NCI-H1930 (cell line): Measurements from ENCODE around the gene SORCS2.

ENCODE experiments used
- DNase-seq, 2 experiments: peaks; one replicate each; lab custom pipeline; 2025; lab: John Stamatoyannopoulos, UW

The SORCS2 gene

GRCh38 chr4:7270121-7270520 lies 77.8 kb downstream of the SORCS2 start:
- no peak for DNase-seq

DNA sequence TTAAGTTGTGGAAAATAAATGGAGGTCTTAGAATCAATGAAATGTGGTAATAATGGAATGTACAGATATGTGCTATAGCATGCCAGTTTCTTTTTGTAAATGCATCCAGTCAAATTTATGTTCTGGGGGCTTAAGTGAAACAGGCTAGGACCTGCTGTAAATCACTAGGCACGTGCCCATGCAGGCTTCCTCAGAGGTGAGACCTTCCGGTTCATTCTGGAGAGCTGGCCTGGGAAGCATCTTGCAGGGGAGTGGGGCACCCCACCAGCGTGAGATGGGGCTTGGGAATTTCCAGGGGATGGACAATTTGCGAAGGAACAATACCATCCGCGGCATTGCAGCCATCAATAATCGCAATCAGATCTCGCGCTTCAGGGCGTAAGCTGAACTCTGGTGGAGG lies 80.1 kb downstream of the SORCS2 start:
- DNase-seq: no peak

- DNase-seq: no peak
These were observed 81.5 kb downstream of the SORCS2 start for GRCh38 chr4:7273738-7274297.

DNA sequence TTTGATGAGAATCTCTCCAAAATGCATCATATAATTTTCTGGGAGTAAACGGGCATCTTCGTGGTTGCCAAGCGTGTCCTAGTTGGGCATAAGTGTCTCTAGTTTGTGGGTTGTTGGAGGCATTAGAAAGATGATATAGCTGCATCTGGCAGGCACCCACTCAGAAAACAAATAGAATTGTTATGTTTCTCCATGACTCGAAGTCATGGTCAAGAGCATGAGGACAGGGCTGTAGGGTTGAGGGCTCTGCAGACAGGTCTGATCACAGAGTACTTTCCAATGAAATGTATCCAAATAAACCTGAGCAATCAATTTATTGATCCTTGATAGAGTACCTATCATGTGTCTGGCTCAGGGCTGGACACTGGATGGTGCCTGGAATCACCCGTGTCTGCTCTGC lies 82.7 kb downstream of the SORCS2 start:
- no peak for DNase-seq

- no peak for DNase-seq
These were observed 83.3 kb downstream of the SORCS2 start for GRCh38 chr4:7275490-7276154.

- no peak for DNase-seq
These were observed 84.2 kb downstream of the SORCS2 start for GRCh38 chr4:7276515-7276914.

DNA sequence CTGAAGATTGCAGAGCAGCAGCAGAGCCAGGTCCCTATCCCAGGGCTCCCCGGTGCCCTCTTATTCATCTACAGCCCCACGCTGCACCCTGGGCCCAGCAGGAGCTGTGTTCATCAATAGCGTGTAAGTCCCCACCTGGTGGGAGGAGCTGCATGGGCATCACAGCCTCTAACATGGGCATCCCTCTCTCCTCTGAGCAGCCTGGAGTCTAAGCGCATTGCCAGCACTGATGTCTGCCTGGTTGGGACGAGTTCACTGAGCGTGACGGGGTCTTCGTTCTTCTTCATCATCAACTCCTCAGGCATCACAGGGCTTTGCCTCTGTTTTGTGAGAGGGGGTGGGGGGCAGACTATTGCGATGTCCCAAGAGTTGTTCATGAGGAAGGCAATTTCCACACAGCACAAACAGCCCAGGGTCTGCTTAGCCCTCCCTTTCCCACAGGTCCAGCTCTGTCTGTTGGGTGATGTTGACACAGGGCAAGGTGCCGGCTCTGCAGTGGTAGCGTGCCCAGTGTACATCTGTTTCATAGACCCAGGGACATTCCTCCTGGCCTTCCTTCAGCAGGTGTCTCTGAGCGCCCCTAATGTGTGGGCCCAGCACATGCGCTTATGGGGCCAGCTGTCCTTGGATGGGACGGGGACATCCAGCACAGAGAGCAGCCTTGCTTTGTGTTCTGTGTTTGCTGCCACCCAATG lies 85.9 kb downstream of the SORCS2 start:
- DNase-seq: no peak

DNA sequence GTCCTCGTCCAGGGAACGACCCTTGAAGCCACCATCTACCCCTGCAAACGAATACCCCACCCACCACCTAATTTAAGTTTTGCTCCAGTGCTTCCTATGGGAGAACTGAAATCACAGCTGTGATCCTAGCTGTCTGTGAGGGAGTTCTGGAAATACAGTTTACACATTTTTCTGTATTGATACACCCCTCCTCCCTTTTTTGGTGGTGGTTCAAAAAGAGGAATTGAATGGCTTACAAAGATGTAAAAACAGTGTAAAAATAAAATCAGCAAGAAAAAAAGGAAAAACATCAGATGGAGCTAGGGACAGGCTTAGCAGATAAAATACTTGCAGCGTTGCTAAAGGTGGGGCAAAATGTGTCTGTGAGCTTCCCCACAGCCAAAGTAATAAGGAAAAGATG lies 86.6 kb downstream of the SORCS2 start:
- DNase-seq: no peak

GRCh38 chr4:7279902-7280301 lies 87.6 kb downstream of the SORCS2 start:
- no peak for DNase-seq

DNA sequence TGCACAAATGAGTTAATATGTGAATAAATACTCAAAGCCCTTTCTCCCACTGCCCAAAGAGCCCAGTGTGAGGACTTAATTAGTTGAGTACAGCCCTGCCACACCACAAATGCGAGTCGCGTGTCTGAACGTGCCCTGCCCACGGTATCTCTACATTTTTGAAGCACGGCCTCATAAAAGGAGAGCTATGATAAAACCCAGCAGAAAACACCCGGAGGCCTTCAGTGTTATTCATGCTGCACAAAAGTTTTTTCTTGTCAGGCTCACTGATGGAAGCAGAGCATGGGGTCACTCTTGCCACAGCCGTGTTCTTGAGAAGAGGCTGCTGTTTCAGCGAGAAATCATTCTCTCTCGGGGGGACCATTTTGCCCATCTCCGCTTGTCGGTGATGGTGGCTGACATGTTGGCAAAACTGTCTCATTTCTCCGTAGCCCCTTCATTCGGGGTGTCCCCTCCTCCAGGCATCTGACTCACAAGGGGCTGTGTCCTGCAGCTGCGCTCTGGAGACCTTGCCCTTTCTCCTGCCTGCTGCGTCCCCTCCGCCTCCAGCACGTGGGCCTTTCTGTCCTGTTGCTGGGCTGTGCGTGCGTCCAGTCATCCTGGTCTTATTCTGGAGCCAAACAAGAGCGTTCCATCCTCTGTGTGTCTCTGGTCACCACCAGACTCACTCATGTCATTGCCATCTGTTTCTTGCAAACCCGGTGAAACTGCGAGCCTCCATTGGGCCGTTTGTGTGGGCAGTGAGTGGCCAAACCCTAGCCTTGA lies 88.8 kb downstream of the SORCS2 start:
- no peak for DNase-seq

- DNase-seq: no peak
These were observed 89.6 kb downstream of the SORCS2 start for GRCh38 chr4:7281691-7282665.

- no peak for DNase-seq
These were observed 90.6 kb downstream of the SORCS2 start for GRCh38 chr4:7282786-7283440.

GRCh38 chr4:7285244-7286094 lies 93.1 kb downstream of the SORCS2 start:
- no peak for DNase-seq

- DNase-seq: no peak
These were observed 93.8 kb downstream of the SORCS2 start for GRCh38 chr4:7286170-7286569.

DNA sequence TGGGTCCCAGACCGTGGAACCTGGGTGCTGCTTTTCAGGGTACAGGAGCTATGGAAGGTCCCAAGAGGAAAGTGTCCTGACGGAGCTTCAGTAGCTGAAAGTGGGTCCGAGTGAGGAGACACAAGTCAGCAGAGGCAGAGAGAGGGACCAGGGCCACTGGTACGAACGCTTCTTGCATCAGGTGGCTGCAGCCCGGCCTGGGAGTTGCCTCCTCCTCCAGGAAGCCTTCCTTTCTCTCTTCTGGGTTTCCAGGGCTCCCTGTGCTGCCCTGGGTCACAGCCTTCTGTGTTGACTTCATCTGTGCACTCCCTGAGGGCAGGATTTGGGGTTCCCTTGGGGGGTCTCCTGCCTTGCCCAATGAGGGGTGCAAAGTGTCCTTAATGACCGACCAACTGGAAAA lies 94.5 kb downstream of the SORCS2 start:
- no peak for DNase-seq

GRCh38 chr4:7287274-7287917 lies 95.1 kb downstream of the SORCS2 start:
- no peak for DNase-seq

DNA sequence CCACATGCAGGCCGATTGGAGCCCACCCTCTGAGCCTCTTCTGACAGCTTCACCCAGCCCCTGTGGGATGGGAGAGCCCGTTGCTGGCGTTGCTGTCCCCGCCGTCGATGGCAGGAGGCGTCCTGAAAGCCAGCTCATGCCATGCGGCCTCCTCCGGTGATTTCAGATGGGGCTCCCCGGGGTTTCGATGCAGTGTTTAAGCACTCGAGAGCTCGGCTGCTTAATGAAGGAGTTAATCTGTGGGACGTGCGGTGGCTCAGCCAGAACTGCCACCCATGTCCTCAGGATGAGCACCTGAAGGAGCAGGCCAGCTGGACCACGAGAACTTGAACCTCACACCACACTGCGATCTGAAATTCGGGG lies 95.6 kb downstream of the SORCS2 start:
- DNase-seq: no peak

GRCh38 chr4:7288751-7289523 lies 96.6 kb downstream of the SORCS2 start:
- DNase-seq: no peak

DNA sequence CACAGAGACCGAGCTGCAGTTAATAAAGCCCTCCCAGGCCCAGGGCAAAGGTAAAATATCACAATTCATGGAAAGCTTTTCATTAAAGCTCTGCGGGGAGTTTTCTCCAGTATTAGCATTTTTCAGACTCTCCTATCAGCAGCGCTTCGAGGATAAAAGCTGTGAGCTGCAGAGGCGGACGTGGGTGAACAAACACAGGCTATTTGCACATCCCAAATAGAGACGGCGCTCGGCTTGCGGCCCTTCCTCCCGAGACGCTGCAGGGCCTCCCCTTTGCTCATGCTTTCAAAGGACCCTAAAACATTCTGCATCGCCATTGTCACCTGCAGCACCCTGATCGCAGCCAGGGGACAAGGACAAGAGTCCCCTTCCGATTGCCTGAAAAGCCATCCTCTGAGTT lies 97.3 kb downstream of the SORCS2 start:
- no peak for DNase-seq
